Immature natural killer cell (primary cell): ENCODE results near the gene MARVELD3. TPM values are rescaled to one million over a fixed set of nuclear protein-coding genes. Genes with fewer than 3 reads are reported as not detected.
A peak's percentile ranks its signal among the peaks of the same experiment; 100 is the strongest.
"Not testable (repeated sequence)": the region's sequence is repeated elsewhere in the genome, so short reads cannot be mapped to it uniquely, and the experiment has no call there.

ENCODE experiments used
- DNase-seq, 3 donors: peaks; one replicate each; pipeline ENCODE4 v3.0.0; 2022; ENCODE audit warnings: mixed read lengths in 1 of 3
- H3K27ac Mint-ChIP-seq, 6 donors: one replicate each; pipeline ENCODE4 v1.8.0; 2020; ENCODE audit warnings: mixed read lengths in 6 of 6, mild to moderate bottlenecking in 5 of 6, inconsistent platforms in 4 of 6, moderate library complexity in 3 of 6
- H3K27me3 Mint-ChIP-seq, 3 donors: one replicate each; pipeline ENCODE4 v1.8.0; 2020 to 2021; ENCODE audit warnings: low read depth in 3 of 3, mild to moderate bottlenecking in 3 of 3, mixed read lengths in 3 of 3, moderate library complexity in 3 of 3, inconsistent platforms in 1 of 3
- H3K36me3 Mint-ChIP-seq, 3 donors: one replicate each; pipeline ENCODE4 v1.8.0; 2020; ENCODE audit warnings: mixed read lengths in 3 of 3, inconsistent platforms in 2 of 3, mild to moderate bottlenecking in 2 of 3
- H3K4me1 Mint-ChIP-seq, 2 donors: one replicate each; pipeline ENCODE4 v1.8.0; 2020; ENCODE audit warnings: inconsistent platforms in 2 of 2, mild to moderate bottlenecking in 2 of 2, mixed read lengths in 2 of 2, moderate library complexity in 1 of 2
- H3K4me3 Mint-ChIP-seq, 5 donors: one replicate each; pipeline ENCODE4 v1.8.0; 2020; ENCODE audit warnings: mild to moderate bottlenecking in 5 of 5, mixed read lengths in 5 of 5, inconsistent platforms in 3 of 5, moderate library complexity in 3 of 5
- H3K9me3 Mint-ChIP-seq, 6 donors: one replicate each; pipeline ENCODE4 v1.8.0; 2020; ENCODE audit warnings: mild to moderate bottlenecking in 6 of 6, mixed read lengths in 6 of 6, inconsistent platforms in 4 of 6, moderate library complexity in 3 of 6
- polyA plus RNA-seq, 3 donors: library from polyadenylated mRNA; unstranded; fragments of 300-500 nt; fragmentation: Illumina TruSeq; gene quantifications; one replicate each; pipeline ENCODE4 v1.2.3, GENCODE V29; 2021

The MARVELD3 gene
- polyA plus RNA-seq, 3 donors from 2014 or later, result not detected

GRCh38 chr16:71669926-71670536, 44.0 kb downstream of the MARVELD3 start:
- Mint-ChIP-seq H3K36me3 (peaks cover 17 to 69% (median 44%) of the 10 kb centered on the region in 3 donors), H3K4me3 (no peak overlapping the region), H3K27me3 (no peaks in the 10 kb centered on the region), H3K4me1 (no peaks in the 10 kb centered on the region), H3K27ac (peak overlapping the region in 1 of 6 donors; percentile 27), H3K9me3 (no peaks in the 10 kb centered on the region)
- DNase-seq, result no peak

DNA sequence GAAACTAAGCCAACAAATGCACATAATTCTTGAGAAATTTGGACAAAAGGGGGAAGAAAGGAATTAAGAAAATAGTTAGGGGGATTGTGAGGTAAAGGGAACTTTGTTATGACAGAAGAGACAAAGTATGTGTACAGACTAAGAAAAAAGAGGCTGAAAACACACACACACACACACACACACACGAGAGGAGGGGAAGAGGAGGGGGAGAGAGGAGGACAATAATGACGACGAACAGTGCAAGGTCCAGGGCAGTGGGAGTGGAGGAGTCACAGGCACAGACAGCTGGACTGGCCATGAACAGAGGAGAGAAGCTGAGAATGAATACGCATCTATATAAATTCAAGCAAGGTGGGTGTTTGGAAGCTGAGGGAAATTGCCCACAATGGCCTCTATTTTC, 44.6 kb downstream of the MARVELD3 start:
- no peak for DNase-seq
- H3K27me3 Mint-ChIP-seq, result no peaks in the 10 kb centered on the region
- H3K4me1 Mint-ChIP-seq, result no peaks in the 10 kb centered on the region
- H3K9me3 Mint-ChIP-seq, result no peaks in the 10 kb centered on the region
- no peak overlapping the region for H3K4me3 Mint-ChIP-seq
- H3K27ac Mint-ChIP-seq, result peak overlapping the region in 1 of 6 donors; percentile 27
- H3K36me3 Mint-ChIP-seq, result peaks cover 17 to 72% (median 48%) of the 10 kb centered on the region in 3 donors

- no peaks in the 10 kb centered on the region for H3K9me3 Mint-ChIP-seq
- no peak overlapping the region for H3K27ac Mint-ChIP-seq
- peaks cover 20 to 70% (median 45%) of the 10 kb centered on the region in 3 donors for H3K36me3 Mint-ChIP-seq
- DNase-seq, result no peak
- no peaks in the 10 kb centered on the region for H3K4me1 Mint-ChIP-seq
- H3K27me3 Mint-ChIP-seq, result no peaks in the 10 kb centered on the region
- H3K4me3 Mint-ChIP-seq, result no peak overlapping the region
These were observed 45.2 kb downstream of the MARVELD3 start for GRCh38 chr16:71671165-71671564.

DNA sequence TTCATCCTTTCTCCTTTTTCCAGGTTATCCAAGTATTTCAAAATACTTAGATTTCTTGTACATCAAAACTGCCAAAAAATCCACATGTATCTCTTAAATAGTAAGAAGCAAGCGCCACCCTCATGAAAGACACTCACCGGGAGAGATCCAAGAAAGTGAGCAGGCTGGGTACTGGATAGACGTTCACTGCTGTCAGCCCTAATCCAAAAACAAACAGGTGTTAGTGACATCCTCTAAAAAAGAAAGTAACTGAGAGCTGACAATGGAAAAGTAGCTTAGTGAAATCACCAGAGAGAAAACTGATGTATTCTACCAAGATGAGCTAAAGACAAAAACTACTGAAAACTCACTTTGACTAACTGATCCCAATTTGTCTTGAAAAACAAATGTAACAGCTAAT, 46.1 kb downstream of the MARVELD3 start:
- Mint-ChIP-seq H3K4me1 (no peaks in the 10 kb centered on the region), H3K27me3 (no peaks in the 10 kb centered on the region), H3K27ac (no peak overlapping the region), H3K9me3 (no peaks in the 10 kb centered on the region), H3K4me3 (no peak overlapping the region), H3K36me3 (peaks cover 22 to 67% (median 41%) of the 10 kb centered on the region in 3 donors)
- DNase-seq, result no peak

GRCh38 chr16:71672803-71673581, 47.0 kb downstream of the MARVELD3 start:
- Mint-ChIP-seq H3K36me3 (peaks cover 22 to 62% (median 35%) of the 10 kb centered on the region in 3 donors), H3K9me3 (no peaks in the 10 kb centered on the region), H3K27me3 (no peaks in the 10 kb centered on the region)

DNA sequence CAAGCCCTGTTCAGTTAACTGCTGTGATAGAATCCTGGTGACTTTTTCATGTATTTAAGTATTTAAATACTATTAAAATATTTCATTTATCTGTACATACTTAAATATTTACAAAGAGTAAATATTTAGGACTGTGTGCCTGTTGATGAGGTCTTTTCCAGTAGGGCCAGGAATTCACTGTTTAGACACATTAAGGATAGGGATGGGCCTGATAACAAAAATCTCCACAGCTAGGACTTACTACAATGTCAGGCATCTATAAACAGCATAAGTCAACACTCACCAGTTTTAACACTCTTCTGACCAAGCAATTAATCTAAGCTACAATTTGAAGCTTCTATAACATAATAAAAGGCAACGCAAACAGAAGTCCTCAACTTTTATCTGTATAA, 47.6 kb downstream of the MARVELD3 start:
- H3K4me1 Mint-ChIP-seq, result no peaks in the 10 kb centered on the region
- DNase-seq, result no peak
- no peaks in the 10 kb centered on the region for H3K27me3 Mint-ChIP-seq
- H3K27ac Mint-ChIP-seq, result no peak overlapping the region
- peaks cover 22 to 63% (median 35%) of the 10 kb centered on the region in 3 donors for H3K36me3 Mint-ChIP-seq
- H3K4me3 Mint-ChIP-seq, result no peak overlapping the region
- H3K9me3 Mint-ChIP-seq, result no peaks in the 10 kb centered on the region

More at GRCh38 chr16:71672803-71673581, 47.0 kb downstream of the MARVELD3 start:
- no peak for DNase-seq
- H3K4me3 Mint-ChIP-seq, result no peak overlapping the region
- H3K27ac Mint-ChIP-seq, result no peak overlapping the region
- no peaks in the 10 kb centered on the region for H3K4me1 Mint-ChIP-seq

GRCh38 chr16:71674229-71674628, 48.2 kb downstream of the MARVELD3 start:
- Mint-ChIP-seq H3K27me3 (no peaks in the 10 kb centered on the region), H3K9me3 (no peaks in the 10 kb centered on the region), H3K4me3 (no peak overlapping the region), H3K4me1 (no peaks in the 10 kb centered on the region), H3K27ac (no peak overlapping the region), H3K36me3 (peaks cover 24 to 59% (median 38%) of the 10 kb centered on the region in 3 donors)
- DNase-seq, result no peak

DNA sequence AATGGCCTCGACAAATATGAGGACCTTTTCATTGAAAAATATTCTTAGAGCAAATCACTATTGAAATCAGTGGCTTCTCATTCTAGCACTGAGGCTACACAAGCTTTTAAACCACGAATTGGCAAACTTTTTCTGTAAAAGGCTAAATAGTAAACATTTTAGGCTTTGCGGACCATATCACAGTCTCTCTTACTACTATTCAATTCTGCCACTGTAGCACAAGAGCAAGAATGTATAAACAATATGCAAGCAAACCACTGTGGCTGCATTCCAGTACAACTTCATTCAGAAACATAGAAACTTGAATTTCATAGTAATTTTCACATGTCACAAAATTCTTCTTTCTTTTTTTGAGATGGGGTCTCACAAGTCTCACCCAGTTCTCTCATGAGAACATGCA, 49.4 kb downstream of the MARVELD3 start:
- H3K27me3 Mint-ChIP-seq, result no peaks in the 10 kb centered on the region
- no peak for DNase-seq
- H3K4me3 Mint-ChIP-seq, result no peak overlapping the region
- H3K9me3 Mint-ChIP-seq, result no peaks in the 10 kb centered on the region
- H3K4me1 Mint-ChIP-seq, result no peaks in the 10 kb centered on the region
- no peak overlapping the region for H3K27ac Mint-ChIP-seq
- peaks cover 14 to 56% (median 36%) of the 10 kb centered on the region in 3 donors for H3K36me3 Mint-ChIP-seq

GRCh38 chr16:71676236-71676635, 50.3 kb downstream of the MARVELD3 start:
- Mint-ChIP-seq H3K4me3 (no peak overlapping the region), H3K36me3 (peaks cover 14 to 52% (median 39%) of the 10 kb centered on the region in 3 donors), H3K27me3 (no peaks in the 10 kb centered on the region), H3K9me3 (no peaks in the 10 kb centered on the region), H3K27ac (no peak overlapping the region), H3K4me1 (no peaks in the 10 kb centered on the region)
- DNase-seq, result no peak

- no peaks in the 10 kb centered on the region for H3K4me1 Mint-ChIP-seq
- H3K9me3 Mint-ChIP-seq, result peaks cover 0 to 2% (median 0%) of the 10 kb centered on the region in 6 donors
- no peak for DNase-seq
- no peaks in the 10 kb centered on the region for H3K27me3 Mint-ChIP-seq
- no peak overlapping the region for H3K27ac Mint-ChIP-seq
- no peak overlapping the region for H3K4me3 Mint-ChIP-seq
- peaks cover 22 to 38% (median 38%) of the 10 kb centered on the region in 3 donors for H3K36me3 Mint-ChIP-seq
These were observed 55.4 kb downstream of the MARVELD3 start for GRCh38 chr16:71681360-71681759.

DNA sequence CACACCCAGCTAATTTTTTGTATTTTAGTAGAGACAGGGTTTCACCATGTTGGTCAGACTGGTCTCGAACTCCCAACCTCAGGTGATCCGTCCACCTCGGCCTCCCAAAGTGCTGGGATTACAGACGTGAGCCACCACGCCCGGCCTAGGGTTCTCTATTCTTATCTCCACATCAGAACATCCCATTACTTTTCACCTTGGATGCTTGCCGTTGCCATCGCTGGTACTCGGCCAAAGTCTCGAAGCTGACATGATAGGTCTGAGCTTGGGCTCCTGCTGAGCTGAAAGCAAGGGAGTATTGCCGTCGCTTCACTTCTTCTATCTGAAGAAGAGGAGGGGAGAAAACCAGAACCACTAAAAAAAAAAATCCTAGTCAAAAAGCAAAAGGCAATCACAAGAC, 58.3 kb downstream of the MARVELD3 start:
- not testable (repeated sequence) for H3K27me3 Mint-ChIP-seq, H3K4me3 Mint-ChIP-seq, H3K27ac Mint-ChIP-seq, H3K4me1 Mint-ChIP-seq, H3K9me3 Mint-ChIP-seq, DNase-seq
- peaks cover 26 to 45% (median 33%) of the 10 kb centered on the region in 3 donors for H3K36me3 Mint-ChIP-seq

Other genes starting within 250 kb of the MARVELD3 start
- gene TLE7, start 184.1 kb upstream of the MARVELD3 start, polyA plus RNA-seq, result not detected
- 1 to 10 TPM; 4.3 to 8.1 (median 5.4) TPM for gene ZNF23, start 163.9 kb upstream of the MARVELD3 start, polyA plus RNA-seq
- gene ZNF19, start 136.9 kb upstream of the MARVELD3 start, polyA plus RNA-seq, result 1 to 10 TPM in 2 of 3 donors, under 1 TPM in 1; 0.21 to 3.4 (median 1.2) TPM
- not detected for gene CHST4, start 99.8 kb upstream of the MARVELD3 start, polyA plus RNA-seq
- under 1 TPM in 1 of 3 donors, not detected in 2; 0.10 TPM for gene TAT, start 49.1 kb upstream of the MARVELD3 start, polyA plus RNA-seq
- 1 to 10 TPM in 1 of 3 donors, under 1 TPM in 2; 0.30 to 3.0 (median 0.80) TPM for gene PHLPP2, start 98.5 kb downstream of the MARVELD3 start, polyA plus RNA-seq
- gene AP1G1, start 182.7 kb downstream of the MARVELD3 start, polyA plus RNA-seq, result 10 to 100 TPM in 1 of 3 donors, 1 to 10 TPM in 2; 5.2 to 24.4 (median 5.2) TPM
- gene ATXN1L, start 219.8 kb downstream of the MARVELD3 start, polyA plus RNA-seq, result 10 to 100 TPM in 1 of 3 donors, 1 to 10 TPM in 2; 9.6 to 18.6 (median 9.8) TPM